ENCODE results near the gene POU5F1.

Gene POU5F1

GRCh38 chr6:31129130-31129529 lies 41.4 kb downstream of the POU5F1 start:
- no peaks in the 10 kb centered on the region for H3K36me3 ChIP-seq (ENCODE audit: low read depth)
- no peak overlapping the region for H3K27ac ChIP-seq (ENCODE audit: poor library complexity, severe bottlenecking)
- DNase-seq (ENCODE audit: low spot score) (no peak), ATAC-seq (ENCODE audit: low read depth) (no peak)
- no peak for TF ChIP-seq CTCF (IDR thresholded peaks at IDR 0.05; ENCODE audit: poor library complexity, severe bottlenecking)
- H3K4me3 ChIP-seq (ENCODE audit: severe bottlenecking) = no peak overlapping the region
- no peaks in the 10 kb centered on the region for H3K9me3 ChIP-seq (ENCODE audit: severe bottlenecking)
- peaks cover 20% of the 10 kb centered on the region for H3K4me1 ChIP-seq (ENCODE audit: insufficient read depth, poor library complexity, severe bottlenecking)
- no peaks in the 10 kb centered on the region for H3K27me3 ChIP-seq (ENCODE audit: insufficient read depth, poor library complexity, severe bottlenecking)

- Histone ChIP-seq H3K27me3 (ENCODE audit: insufficient read depth, poor library complexity, severe bottlenecking) (no peaks in the 10 kb centered on the region), H3K27ac (ENCODE audit: poor library complexity, severe bottlenecking) (no peak overlapping the region), H3K4me1 (ENCODE audit: insufficient read depth, poor library complexity, severe bottlenecking) (peaks cover 26% of the 10 kb centered on the region), H3K9me3 (ENCODE audit: severe bottlenecking) (no peaks in the 10 kb centered on the region), H3K36me3 (ENCODE audit: low read depth) (no peaks in the 10 kb centered on the region), H3K4me3 (ENCODE audit: severe bottlenecking) (no peak overlapping the region)
- ATAC-seq (ENCODE audit: low read depth) = 0 out of 3 replicates have a peak, but pooled peaks have one; percentile 18
- DNase-seq (ENCODE audit: low spot score) = no peak
- TF ChIP-seq CTCF (IDR thresholded peaks at IDR 0.05; ENCODE audit: poor library complexity, severe bottlenecking) = peak; percentile 95
These were observed 42.3 kb downstream of the POU5F1 start for GRCh38 chr6:31128093-31128676.

- Histone ChIP-seq H3K9me3 (ENCODE audit: severe bottlenecking) (no peaks in the 10 kb centered on the region), H3K27me3 (ENCODE audit: insufficient read depth, poor library complexity, severe bottlenecking) (no peaks in the 10 kb centered on the region), H3K36me3 (ENCODE audit: low read depth) (no peaks in the 10 kb centered on the region), H3K27ac (ENCODE audit: poor library complexity, severe bottlenecking) (peak overlapping the region; percentile 51), H3K4me1 (ENCODE audit: insufficient read depth, poor library complexity, severe bottlenecking) (peaks cover 38% of the 10 kb centered on the region), H3K4me3 (ENCODE audit: severe bottlenecking) (no peak overlapping the region)
- no peak for DNase-seq (ENCODE audit: low spot score)
- no peak for TF ChIP-seq CTCF (IDR thresholded peaks at IDR 0.05; ENCODE audit: poor library complexity, severe bottlenecking)
- no peak for ATAC-seq (ENCODE audit: low read depth)
These were observed 43.9 kb downstream of the POU5F1 start for GRCh38 chr6:31126396-31127175.

- Histone ChIP-seq H3K36me3 (ENCODE audit: low read depth) (no peaks in the 10 kb centered on the region), H3K27ac (ENCODE audit: poor library complexity, severe bottlenecking) (peak overlapping the region; percentile 51), H3K9me3 (ENCODE audit: severe bottlenecking) (no peaks in the 10 kb centered on the region), H3K27me3 (ENCODE audit: insufficient read depth, poor library complexity, severe bottlenecking) (no peaks in the 10 kb centered on the region), H3K4me3 (ENCODE audit: severe bottlenecking) (no peak overlapping the region), H3K4me1 (ENCODE audit: insufficient read depth, poor library complexity, severe bottlenecking) (peaks cover 38% of the 10 kb centered on the region)
- ATAC-seq (ENCODE audit: low read depth) (peak; percentile 60), DNase-seq (ENCODE audit: low spot score) (no peak)
- no peak for TF ChIP-seq CTCF (IDR thresholded peaks at IDR 0.05; ENCODE audit: poor library complexity, severe bottlenecking)
These were observed 44.7 kb downstream of the POU5F1 start for GRCh38 chr6:31125586-31126363.

All from RWPE2 (cell line).